Kidney (tissue), 14 donors: ENCODE measurements around the gene MT1G. TPM values are rescaled to one million over a fixed set of nuclear protein-coding genes. Genes with fewer than 3 reads are reported as not detected.
"Not testable (repeated sequence)": the region's sequence is repeated elsewhere in the genome, so short reads cannot be mapped to it uniquely, and the experiment has no call there.

ENCODE experiments used
- DNase-seq, 5 donors: peaks; one replicate each; pipeline ENCODE4 v3.0.0-alpha.2; 2013 to 2020
- FAIRE-seq: peaks from 2 replicates; lab custom pipeline; 2012; peaks lifted over from hg19 to GRCh38; lab: Jason Lieb, UNC
- H3K27ac ChIP-seq, 2 donors: one replicate each; pipeline ENCODE4 v1.7.0; 2013; ENCODE audit warnings: low read depth in 2 of 2, low read length in 2 of 2, inconsistent platforms in 1 of 2
- H3K27me3 ChIP-seq: one replicate; pipeline ENCODE4 v1.7.1; 2013; ENCODE audit warnings: low read length, inconsistent platforms; ENCODE audit not compliant: control insufficient read depth, insufficient read depth
- H3K36me3 ChIP-seq, 3 donors: one replicate each; pipeline versions ENCODE4 v1.7.0 to v1.7.1; 2013; ENCODE audit warnings: low read length in 3 of 3, control low read depth in 1 of 3, inconsistent platforms in 1 of 3; ENCODE audit not compliant: insufficient read depth in 3 of 3, control insufficient read depth in 2 of 3
- H3K4me1 ChIP-seq, 3 donors: one replicate each; pipeline versions ENCODE4 v1.7.0 to v1.7.1; 2013; ENCODE audit warnings: low read length in 3 of 3, inconsistent platforms in 1 of 3, low read depth in 1 of 3; ENCODE audit not compliant: control insufficient read depth in 2 of 3, insufficient read depth in 2 of 3
- H3K4me3 ChIP-seq, 3 donors: one replicate each; pipeline versions ENCODE4 v1.7.0 to v1.8.1; 2013; ENCODE audit warnings: low read length in 3 of 3, control low read depth in 1 of 3, inconsistent platforms in 1 of 3
- H3K9ac ChIP-seq, 3 donors: one replicate each; pipeline versions ENCODE4 v1.7.0 to v1.7.1; 2013; ENCODE audit warnings: low read length in 3 of 3, control low read depth in 1 of 3, inconsistent platforms in 1 of 3
- H3K9me3 ChIP-seq, 3 donors: one replicate each; pipeline versions ENCODE4 v1.7.0 to v1.7.1; 2013; ENCODE audit warnings: low read length in 3 of 3, control low read depth in 1 of 3, inconsistent platforms in 1 of 3; ENCODE audit not compliant: control insufficient read depth in 2 of 3, insufficient read depth in 1 of 3
- intact Hi-C: fragments of 100-400 bp; cut with DNase I; formaldehyde crosslinking; loops from one replicate; pipeline ENCODE4 v1.11.1; 2022
- polyA plus RNA-seq: library from polyadenylated mRNA; stranded (reverse); fragments of 350-450 nt; fragmentation: Illumina TruSeq; extraction: RNeasy Lipid Tissue Mini Kit (QIAGEN cat#74804); gene quantifications from one replicate; pipeline ENCODE4 v1.2.3, GENCODE V29; 2014; ENCODE audit warnings: low read depth, low replicate concordance; ENCODE audit not compliant: insufficient read depth
- total RNA-seq: library from RNA; stranded (reverse); fragmentation: NEBNext Ultra II Directional; extraction: Animal tissue kit (Norgen Biotek cat#: 25700); gene quantifications from one replicate; pipeline ENCODE4 v1.2.1, GENCODE V29; 2021
- TF ChIP-seq, protein P1 (sequence below): IDR thresholded peaks from 3 replicates; pipeline ENCODE4 v1.5.1; 2012; ENCODE audit warnings: mild to moderate bottlenecking, moderate library complexity, borderline replicate concordance; ENCODE audit not compliant: insufficient read depth; ENCODE audit errors: extremely low read depth
- donor health status: control.
- donor health status: control.
- donor health status: control.
- donor health status: control.
- donor health status: control.
- donor health status: DM: yes; HTN: yes; CAD: no.
- donor health status: Normal renal cell carcinoma (clear cell type).

Gene MT1G
- total and polyA plus RNA-seq, 2 donors from 2014 or later, result 33.6 to 2,564 TPM

DNA sequence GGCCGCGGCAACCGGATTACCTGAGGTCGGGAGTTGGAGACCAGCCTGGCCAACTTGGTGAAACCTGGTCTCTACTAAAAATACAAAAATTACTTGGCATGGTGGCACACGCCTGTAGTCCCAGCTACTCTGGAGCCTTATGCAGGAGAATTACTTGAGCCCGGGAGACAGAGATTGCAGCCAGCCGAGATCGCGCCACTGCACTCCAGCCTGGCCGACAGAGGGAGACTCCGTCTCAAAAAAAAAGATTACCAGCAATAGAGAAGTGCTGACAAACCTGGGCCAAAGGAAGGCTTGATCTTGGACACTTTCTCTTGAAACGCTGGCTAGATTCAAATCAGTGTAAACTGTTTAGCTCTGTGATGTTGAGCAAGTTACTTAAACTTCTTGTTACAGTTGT lies 6.1 kb upstream of the MT1G start:
- Histone ChIP-seq H3K9me3 (no peaks in the 10 kb centered on the region), H3K36me3 (no peaks in the 10 kb centered on the region), H3K27ac (no peak overlapping the region), H3K4me1 (peaks cover 0 to 3% (median 0%) of the 10 kb centered on the region in 3 donors), H3K9ac (no peak overlapping the region), H3K4me3 (no peak overlapping the region), H3K27me3 (peaks cover 41% of the 10 kb centered on the region)
- DNase-seq (peak in 3 of 5 donors; percentile 42 to 60 (median 49)), FAIRE-seq (no peak)
- intact Hi-C loops, result no loop called here
- TF ChIP-seq, protein P1, sequence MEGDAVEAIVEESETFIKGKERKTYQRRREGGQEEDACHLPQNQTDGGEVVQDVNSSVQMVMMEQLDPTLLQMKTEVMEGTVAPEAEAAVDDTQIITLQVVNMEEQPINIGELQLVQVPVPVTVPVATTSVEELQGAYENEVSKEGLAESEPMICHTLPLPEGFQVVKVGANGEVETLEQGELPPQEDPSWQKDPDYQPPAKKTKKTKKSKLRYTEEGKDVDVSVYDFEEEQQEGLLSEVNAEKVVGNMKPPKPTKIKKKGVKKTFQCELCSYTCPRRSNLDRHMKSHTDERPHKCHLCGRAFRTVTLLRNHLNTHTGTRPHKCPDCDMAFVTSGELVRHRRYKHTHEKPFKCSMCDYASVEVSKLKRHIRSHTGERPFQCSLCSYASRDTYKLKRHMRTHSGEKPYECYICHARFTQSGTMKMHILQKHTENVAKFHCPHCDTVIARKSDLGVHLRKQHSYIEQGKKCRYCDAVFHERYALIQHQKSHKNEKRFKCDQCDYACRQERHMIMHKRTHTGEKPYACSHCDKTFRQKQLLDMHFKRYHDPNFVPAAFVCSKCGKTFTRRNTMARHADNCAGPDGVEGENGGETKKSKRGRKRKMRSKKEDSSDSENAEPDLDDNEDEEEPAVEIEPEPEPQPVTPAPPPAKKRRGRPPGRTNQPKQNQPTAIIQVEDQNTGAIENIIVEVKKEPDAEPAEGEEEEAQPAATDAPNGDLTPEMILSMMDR, result peak; percentile 47

DNA sequence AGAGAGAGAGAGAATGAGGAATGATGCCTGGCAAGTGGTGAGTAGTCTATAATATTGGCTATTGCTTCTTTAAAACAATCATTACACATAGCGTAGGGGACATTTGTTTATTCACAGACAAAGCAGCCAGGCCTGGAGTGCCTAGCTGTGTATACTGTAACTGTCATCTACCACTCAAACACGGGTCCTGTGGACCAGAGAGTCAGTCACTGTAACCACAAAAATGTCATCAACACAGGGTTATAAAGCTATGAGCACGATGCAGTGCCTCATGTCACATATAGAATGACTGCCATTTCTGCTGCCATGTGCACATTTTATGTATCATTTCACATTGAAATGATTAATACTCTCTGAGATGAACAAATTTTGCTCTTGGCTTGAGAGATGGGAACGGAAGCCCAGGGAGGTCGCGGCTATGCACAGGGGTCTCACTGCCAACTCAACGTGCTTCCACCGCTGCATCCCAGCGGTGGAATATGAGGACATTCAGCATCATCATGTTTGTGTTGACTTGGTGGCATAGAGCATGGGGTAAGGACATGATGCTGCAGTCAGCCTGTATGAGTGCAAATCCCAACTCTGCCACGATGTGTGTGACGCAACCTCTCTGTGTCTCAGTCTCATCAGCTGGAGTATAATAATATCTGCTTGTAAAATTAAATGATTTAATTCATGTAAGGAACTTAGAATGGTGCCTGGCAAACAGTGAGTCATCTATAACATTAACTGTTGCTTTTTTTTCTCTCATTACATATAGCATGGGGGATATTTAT lies 5.1 kb upstream of the MT1G start:
- DNase-seq (no peak), FAIRE-seq (no peak)
- TF ChIP-seq, protein P1, result no peak

DNA sequence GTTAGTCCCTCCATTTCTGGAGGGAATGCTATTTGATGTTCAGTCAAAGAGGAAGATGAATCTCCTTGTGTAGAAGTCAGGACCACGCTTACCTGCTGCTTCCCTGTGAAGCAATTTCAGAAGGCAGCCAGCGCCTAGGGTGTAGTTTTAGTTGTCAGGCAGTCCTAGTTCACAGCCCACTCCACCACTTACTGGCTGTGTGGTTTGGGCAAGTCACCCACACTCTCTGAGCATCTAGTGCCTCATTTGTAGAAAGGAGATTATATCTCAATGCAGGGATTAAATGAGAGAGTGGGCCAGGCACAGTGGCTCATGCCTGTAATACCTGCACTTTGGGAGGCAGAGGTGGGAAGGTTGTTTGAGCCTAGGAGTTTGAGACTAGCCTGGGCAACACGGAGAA lies 4.3 kb upstream of the MT1G start:
- H3K4me3 ChIP-seq, H3K4me1 ChIP-seq, intact Hi-C loops, H3K9me3 ChIP-seq, H3K27ac ChIP-seq, H3K9ac ChIP-seq, H3K36me3 ChIP-seq, DNase-seq, FAIRE-seq: not testable (repeated sequence)
- H3K27me3 ChIP-seq, result peaks cover 57% of the 10 kb centered on the region

More for the DNA sequence above, 5.1 kb upstream of the MT1G start:
- Histone ChIP-seq H3K36me3 (no peaks in the 10 kb centered on the region), H3K27ac (no peak overlapping the region), H3K4me1 (peaks cover 0 to 8% (median 0%) of the 10 kb centered on the region in 3 donors), H3K9me3 (no peaks in the 10 kb centered on the region), H3K4me3 (no peak overlapping the region), H3K27me3 (peaks cover 50% of the 10 kb centered on the region), H3K9ac (no peak overlapping the region)
- intact Hi-C loops, result no loop called here

DNA sequence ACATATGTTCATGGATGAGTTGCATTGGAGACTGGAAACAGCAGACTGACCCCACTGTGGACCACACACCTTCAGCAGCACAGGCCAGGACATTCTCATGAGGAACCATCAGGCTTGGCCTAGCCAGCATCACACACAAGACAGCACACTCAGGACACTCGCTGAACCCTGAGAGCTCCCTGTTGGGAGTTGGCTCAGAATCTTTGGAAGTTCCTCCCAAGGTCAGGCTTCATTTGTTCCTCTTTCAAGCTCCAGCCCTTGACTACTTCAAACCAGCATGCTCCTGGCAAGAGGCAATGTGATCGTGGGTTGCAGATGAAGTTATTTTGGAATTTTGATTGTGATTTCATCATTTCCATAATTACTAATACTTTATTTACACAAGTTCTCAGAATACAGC lies 3.8 kb upstream of the MT1G start:
- H3K36me3 ChIP-seq, H3K4me3 ChIP-seq, H3K9ac ChIP-seq, DNase-seq, intact Hi-C loops, H3K27ac ChIP-seq, FAIRE-seq, H3K9me3 ChIP-seq, H3K4me1 ChIP-seq: not testable (repeated sequence)
- H3K27me3 ChIP-seq, result peaks cover 62% of the 10 kb centered on the region
